LNCAP (cell line): Measurements from ENCODE around the gene MYO1G.

Experiments
- TF ChIP-seq, protein P1 (sequence below): fragments of 450-650 bp; IDR thresholded peaks from 2 replicates; pipeline ENCODE4 v1.5.1; 2017; ENCODE audit warnings: mild to moderate bottlenecking

Gene MYO1G

DNA sequence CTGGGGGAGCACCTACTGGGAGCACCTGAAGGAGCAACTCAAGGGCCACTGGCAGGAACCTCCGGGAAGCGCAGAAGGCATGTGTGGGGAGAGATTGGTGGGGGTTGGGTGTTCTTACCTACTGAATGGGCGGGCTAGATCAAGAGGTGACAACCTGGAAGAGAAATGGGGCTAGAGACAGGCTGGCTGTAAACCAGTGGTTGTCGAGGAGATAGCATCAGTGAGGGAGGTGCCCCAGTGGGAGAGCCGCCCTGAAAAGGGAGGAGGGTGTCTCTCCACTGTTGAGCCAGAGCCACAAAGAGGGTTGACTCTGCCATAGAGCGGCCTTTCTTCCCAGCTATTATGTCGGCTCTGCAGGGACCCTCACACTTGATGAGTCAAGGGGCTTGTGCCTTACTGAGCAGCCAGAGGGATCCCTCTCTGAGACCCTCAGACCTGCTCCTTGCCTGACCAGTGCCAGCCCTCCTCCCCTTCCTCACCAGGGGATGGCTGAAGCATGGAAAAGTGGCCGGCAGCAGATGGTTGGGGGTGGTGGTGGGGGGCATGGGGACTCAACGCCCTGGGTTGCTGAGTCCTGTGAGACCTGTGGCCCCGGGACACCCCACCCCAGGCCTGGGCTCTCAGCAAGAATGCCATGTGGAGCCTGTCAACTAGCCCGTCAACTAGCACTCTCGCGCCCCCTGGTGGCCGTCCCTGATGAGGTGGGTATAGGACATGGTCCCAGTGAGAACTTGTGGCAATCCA is 57.0 kb downstream of the MYO1G start:
- TF ChIP-seq, protein P1, sequence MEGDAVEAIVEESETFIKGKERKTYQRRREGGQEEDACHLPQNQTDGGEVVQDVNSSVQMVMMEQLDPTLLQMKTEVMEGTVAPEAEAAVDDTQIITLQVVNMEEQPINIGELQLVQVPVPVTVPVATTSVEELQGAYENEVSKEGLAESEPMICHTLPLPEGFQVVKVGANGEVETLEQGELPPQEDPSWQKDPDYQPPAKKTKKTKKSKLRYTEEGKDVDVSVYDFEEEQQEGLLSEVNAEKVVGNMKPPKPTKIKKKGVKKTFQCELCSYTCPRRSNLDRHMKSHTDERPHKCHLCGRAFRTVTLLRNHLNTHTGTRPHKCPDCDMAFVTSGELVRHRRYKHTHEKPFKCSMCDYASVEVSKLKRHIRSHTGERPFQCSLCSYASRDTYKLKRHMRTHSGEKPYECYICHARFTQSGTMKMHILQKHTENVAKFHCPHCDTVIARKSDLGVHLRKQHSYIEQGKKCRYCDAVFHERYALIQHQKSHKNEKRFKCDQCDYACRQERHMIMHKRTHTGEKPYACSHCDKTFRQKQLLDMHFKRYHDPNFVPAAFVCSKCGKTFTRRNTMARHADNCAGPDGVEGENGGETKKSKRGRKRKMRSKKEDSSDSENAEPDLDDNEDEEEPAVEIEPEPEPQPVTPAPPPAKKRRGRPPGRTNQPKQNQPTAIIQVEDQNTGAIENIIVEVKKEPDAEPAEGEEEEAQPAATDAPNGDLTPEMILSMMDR = peak; percentile 86

DNA sequence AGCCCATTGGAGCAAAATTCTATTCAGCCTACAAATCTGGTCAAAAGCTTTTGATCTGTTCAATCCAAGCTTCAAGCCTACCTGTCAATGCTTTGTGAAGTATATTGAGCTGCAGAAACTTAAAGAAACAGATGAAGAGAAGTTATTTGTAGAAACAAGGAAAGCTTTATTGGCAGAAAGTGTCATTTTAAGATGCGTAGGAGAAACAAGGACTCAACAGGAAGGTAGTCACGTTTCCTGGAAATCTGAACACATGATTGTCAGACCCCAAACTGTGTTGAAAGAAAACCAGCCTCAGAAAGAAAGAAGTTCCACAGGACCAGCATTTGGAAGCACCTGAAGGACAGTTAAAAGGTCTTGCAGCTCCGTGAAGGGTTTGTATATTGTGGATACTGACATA is 58.7 kb downstream of the MYO1G start:
- TF ChIP-seq, protein P1 = no peak

DNA sequence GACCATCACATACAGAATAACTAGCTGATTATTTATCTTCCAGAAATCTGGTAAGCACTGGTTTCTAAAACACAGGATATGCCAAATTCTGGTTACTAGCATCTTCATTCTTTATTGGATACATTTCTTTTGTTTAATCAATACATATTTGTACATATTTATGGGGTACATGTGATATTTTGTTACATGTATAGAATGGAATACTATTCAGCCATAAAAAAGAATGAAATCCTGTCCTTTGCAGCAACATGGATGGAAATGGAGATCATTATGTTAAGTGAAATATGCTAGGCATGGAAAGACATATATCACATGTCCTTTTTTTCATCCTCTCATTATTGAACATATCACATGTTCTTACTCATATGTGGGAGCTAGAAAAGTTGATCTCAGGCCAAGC is 60.8 kb downstream of the MYO1G start:
- TF ChIP-seq, protein P1 = no peak

DNA sequence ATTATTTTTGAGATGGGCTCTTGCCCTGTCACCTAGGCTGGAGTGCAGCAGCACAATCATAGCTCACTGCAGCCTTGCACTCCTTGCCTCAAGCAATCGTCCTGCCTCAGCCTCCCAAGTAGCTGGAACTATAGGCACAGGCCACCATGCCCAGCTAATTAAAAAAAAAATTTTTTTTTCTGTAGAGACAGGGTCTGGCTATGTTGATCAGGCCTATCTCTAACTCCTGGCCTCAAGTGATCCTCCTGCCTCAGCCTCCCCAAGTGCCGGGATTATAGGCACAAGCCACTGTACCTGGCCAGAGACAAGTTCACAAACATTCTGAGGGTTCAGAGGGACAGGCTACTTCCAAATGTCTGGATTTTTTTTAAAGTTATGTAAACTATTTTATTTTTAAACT is 61.4 kb downstream of the MYO1G start:
- TF ChIP-seq, protein P1 = no peak

DNA sequence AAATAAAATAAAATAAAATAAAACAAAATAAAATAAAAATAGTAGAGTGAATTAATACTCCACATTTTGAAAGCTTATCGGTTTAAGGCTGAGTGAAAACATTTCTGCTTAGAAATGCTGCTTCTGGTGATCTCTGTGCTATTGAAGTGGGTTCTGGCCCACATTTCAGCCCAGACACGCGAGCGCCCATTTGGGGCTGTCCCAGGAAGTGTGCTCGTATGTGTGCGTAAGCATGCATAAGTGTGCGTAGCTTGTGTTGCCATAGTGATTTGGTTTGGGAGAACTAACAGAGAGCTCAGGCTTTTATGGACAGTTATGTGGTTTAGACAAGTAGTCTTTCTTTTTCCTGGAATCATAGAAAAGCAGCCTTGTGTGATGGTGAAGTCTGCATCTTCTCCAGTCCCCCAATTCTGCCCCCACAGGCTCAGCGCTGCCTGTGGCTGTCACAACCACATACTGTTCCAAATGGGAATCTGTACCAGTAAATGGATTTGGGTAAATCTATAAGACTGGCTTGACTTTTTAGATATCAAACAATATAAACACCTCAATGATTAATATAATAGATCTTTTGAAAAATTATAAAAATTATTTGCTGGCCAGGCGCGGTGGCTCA is 63.7 kb downstream of the MYO1G start:
- TF ChIP-seq, protein P1 = no peak

DNA sequence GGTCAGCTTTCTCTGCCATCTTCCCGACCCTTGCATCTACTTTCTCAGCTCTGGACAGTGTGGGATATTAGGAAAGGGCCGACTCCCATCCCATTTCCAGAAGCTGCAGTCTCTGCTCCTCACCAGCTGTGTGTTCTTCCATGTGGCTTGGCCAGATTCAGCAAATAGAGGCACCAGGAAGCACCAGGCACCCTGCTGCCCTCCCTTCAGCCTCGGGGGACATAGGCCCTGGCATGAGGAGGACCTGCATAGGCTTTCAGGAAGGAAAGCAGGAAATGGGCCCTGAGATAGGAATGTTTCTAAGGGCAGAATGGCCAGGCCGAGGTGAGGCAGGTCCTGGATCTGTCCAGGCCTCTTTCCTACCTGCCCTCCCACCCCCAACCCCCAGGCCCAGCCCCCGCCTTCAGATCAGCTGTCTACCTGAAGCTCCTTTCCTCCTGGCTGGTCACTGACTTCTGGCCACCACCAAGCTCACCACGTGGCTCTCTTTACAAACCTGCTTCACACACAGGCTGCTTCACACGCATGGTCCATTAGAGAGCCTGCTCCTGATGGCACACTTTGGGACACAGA is 66.0 kb downstream of the MYO1G start:
- TF ChIP-seq, protein P1 = no peak
